ENCODE results near the gene CAPN7.

Gene CAPN7

DNA sequence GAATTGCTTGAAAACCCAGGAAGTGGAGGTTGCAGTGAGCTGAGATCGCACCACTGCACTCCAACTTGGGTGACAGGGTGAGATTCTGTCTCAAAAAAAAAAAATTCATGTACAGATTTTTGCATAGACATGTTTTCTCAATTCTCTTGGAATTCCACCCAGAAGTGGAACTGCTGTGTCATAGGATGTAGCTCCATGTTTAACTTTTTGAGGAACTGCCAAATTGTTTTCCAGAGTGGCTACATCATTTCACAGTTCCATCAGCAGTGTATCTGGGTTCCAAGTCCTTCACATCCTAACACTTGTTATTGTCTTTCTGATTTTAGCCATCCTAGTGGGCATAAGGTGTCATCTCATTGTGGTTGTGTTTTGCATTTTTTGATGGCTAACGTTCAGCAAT lies 9.9 kb downstream of the CAPN7 start:
- Mint-ChIP-seq H3K9me3 (no peaks in the 10 kb centered on the region), H3K27ac (no peak overlapping the region), H3K27me3 (ENCODE audit: low read depth) (no peaks in the 10 kb centered on the region), H3K4me3 (no peak overlapping the region), H3K36me3 (ENCODE audit: low read depth) (peaks cover 79% of the 10 kb centered on the region), H3K4me1 (no peaks in the 10 kb centered on the region)
- TF ChIP-seq, protein P1, sequence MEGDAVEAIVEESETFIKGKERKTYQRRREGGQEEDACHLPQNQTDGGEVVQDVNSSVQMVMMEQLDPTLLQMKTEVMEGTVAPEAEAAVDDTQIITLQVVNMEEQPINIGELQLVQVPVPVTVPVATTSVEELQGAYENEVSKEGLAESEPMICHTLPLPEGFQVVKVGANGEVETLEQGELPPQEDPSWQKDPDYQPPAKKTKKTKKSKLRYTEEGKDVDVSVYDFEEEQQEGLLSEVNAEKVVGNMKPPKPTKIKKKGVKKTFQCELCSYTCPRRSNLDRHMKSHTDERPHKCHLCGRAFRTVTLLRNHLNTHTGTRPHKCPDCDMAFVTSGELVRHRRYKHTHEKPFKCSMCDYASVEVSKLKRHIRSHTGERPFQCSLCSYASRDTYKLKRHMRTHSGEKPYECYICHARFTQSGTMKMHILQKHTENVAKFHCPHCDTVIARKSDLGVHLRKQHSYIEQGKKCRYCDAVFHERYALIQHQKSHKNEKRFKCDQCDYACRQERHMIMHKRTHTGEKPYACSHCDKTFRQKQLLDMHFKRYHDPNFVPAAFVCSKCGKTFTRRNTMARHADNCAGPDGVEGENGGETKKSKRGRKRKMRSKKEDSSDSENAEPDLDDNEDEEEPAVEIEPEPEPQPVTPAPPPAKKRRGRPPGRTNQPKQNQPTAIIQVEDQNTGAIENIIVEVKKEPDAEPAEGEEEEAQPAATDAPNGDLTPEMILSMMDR (IDR thresholded peaks at IDR 0.05; ENCODE audit: unreplicated experiment in 3 of 3), result no peak

DNA sequence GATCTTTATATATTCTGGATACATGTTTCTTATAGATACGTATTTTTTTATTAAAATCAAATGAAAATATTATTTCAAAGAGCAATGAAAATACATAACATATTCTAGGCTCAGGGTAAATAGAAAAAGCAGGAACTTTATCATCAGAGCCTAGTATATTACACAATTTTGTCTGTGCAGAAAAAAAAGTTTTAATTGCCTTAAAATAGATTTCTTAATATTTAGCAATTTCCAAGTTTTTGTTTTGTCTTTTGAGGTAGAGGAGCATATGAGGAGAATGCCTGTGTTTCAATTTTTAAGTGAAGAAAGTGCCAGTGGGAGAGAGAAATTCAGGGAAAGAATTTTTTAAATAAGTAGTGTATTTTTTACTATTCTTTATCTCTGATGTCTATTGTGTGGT lies 10.5 kb downstream of the CAPN7 start:
- Mint-ChIP-seq H3K27ac (no peak overlapping the region), H3K4me1 (no peaks in the 10 kb centered on the region), H3K27me3 (ENCODE audit: low read depth) (no peaks in the 10 kb centered on the region), H3K4me3 (no peak overlapping the region), H3K9me3 (no peaks in the 10 kb centered on the region), H3K36me3 (ENCODE audit: low read depth) (peaks cover 76% of the 10 kb centered on the region)
- TF ChIP-seq, protein P1 (IDR thresholded peaks at IDR 0.05; ENCODE audit: unreplicated experiment in 3 of 3), result no peak

DNA sequence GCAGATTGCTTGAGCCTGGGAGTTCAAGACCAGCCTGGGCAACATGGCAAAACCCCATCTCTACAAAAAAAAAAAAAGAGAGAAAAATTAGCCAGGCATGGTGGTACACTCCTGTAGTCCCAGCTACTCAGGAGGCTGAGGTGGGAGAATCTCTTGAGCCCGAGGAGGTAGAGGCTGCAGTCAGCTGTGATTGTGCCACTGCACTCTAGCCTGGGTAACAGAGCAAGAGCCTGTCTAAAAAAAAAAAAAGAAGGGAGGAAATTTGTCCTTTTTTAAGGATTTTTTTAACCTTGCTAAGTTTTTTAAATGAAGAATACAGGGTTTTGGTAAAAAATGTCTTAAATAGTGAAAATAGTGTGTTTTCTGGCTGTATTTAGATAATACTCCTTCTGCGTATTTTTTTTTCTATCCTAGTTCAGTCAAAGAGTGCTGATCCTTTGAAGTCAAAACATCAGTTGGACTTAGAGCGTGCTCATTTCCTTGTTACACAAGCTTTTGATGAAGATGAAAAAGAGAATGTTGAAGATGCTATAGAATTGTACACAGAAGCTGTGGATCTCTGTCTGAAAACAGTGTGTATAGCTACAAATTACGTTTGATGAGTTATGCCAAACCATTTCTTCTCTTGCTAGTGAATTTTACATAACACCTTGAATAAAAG lies 11.1 kb downstream of the CAPN7 start:
- Mint-ChIP-seq H3K27me3 (ENCODE audit: low read depth) (no peaks in the 10 kb centered on the region), H3K4me1 (no peaks in the 10 kb centered on the region), H3K4me3 (no peak overlapping the region), H3K36me3 (ENCODE audit: low read depth) (peaks cover 69% of the 10 kb centered on the region), H3K27ac (no peak overlapping the region), H3K9me3 (no peaks in the 10 kb centered on the region)
- TF ChIP-seq, protein P1 (IDR thresholded peaks at IDR 0.05; ENCODE audit: unreplicated experiment in 3 of 3), result no peak

DNA sequence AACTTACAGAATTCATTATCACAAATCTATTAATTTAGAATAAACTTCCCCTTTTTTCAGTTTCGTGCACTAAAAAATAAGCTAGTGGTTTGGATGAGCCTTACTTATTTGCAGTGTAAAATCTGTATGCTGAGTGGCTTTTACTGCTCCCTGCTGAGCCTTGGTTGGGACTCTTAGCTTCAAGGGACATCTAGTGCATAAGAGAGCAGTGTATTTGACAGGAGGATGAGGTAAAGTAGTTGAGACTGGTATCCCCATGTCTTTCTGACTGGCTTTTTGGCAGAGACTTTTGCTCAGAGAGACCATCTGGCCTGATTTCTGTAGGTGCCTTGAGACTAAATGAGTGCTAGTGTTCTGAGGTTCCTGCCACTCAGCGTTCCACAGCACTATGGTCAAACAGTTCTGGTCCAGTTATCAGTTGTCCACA lies 11.8 kb downstream of the CAPN7 start:
- Mint-ChIP-seq H3K36me3 (ENCODE audit: low read depth) (peaks cover 71% of the 10 kb centered on the region), H3K4me1 (no peaks in the 10 kb centered on the region), H3K27me3 (ENCODE audit: low read depth) (no peaks in the 10 kb centered on the region), H3K27ac (no peak overlapping the region), H3K9me3 (no peaks in the 10 kb centered on the region), H3K4me3 (no peak overlapping the region)
- TF ChIP-seq, protein P1 (IDR thresholded peaks at IDR 0.05; ENCODE audit: unreplicated experiment in 3 of 3), result no peak

DNA sequence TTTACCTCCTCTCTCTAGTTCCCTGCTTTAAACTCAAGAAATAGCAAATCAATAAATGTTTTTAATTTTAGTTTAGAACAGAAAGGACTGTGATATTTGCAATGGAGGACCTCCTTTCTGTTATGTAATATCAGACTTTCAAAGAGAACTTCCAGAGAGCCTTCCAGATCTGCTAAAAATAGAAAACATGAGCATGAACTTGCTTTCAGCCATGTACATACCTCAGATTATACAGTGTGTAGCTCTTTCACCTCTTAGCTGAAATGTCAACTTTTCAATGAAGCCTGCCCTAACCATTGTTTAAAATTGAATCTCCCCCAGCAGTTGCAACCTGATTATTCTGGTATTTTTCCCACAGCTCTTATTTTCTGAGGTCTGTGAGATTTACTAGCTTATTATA lies 12.6 kb downstream of the CAPN7 start:
- Mint-ChIP-seq H3K9me3 (no peaks in the 10 kb centered on the region), H3K36me3 (ENCODE audit: low read depth) (peaks cover 72% of the 10 kb centered on the region), H3K27me3 (ENCODE audit: low read depth) (no peaks in the 10 kb centered on the region), H3K27ac (no peak overlapping the region), H3K4me3 (no peak overlapping the region), H3K4me1 (no peaks in the 10 kb centered on the region)
- TF ChIP-seq, protein P1 (IDR thresholded peaks at IDR 0.05; ENCODE audit: unreplicated experiment in 3 of 3), result no peak

DNA sequence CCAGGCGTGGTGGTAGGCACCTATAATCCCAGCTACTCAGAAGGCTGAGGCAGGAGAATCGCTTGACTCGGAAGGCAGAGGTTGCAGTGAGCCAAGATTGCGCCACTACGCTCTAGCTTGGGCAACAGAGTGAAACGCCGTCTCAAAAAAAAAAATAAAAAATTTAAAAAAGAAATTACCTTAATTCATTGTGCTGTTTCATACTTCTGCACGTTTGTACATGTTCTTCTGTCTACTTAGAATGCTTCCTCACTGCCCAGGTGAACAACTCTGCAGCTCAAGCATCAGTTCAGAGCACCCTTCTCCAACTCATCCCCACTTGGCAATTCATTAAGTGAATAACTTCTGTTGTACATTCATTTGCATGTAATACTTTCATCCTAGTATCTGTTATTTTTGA lies 14.0 kb downstream of the CAPN7 start:
- TF ChIP-seq, protein P1 (IDR thresholded peaks at IDR 0.05; ENCODE audit: unreplicated experiment in 3 of 3), result no peak
- Mint-ChIP-seq H3K27ac (no peak overlapping the region), H3K36me3 (ENCODE audit: low read depth) (peaks cover 63% of the 10 kb centered on the region), H3K9me3 (no peaks in the 10 kb centered on the region), H3K4me3 (no peak overlapping the region), H3K27me3 (ENCODE audit: low read depth) (no peaks in the 10 kb centered on the region), H3K4me1 (no peaks in the 10 kb centered on the region)

All from nephron (organoid).